Posterior cingulate gyrus (tissue), 11 donors: ENCODE data around the gene HIF1AN.

Source experiments
- DNase-seq, 10 donors: peaks; one replicate each; pipeline versions ENCODE4 v3.0.0 to v3.0.0-alpha.2; 2020 to 2021; ENCODE audit warnings: mixed read lengths in 3 of 10
- intact Hi-C: fragments of 100-400 bp; cut with DNase I; formaldehyde crosslinking; loops from one replicate; pipeline ENCODE4 v1.15.1; 2023

HIF1AN gene

GRCh38 chr10:100535715-100536353 lies at the start of gene HIF1AN:
Gene HIF1AN, plus strand, starts transcription at chr10:100535943. Its CDS starts 16 bp downstream, at chr10:100535959.
- DNase-seq = peak; percentile 77 to 98 (median 82)
- intact Hi-C loops = no loop called here

- no peak for DNase-seq
Measured at GRCh38 chr10:100487529-100487928, 48.2 kb upstream of the HIF1AN start.

GRCh38 chr10:100489396-100489795 lies 46.3 kb upstream of the HIF1AN start:
- intact Hi-C loops = no loop called here
- no peak for DNase-seq

More at GRCh38 chr10:100487529-100487928, 48.2 kb upstream of the HIF1AN start:
- intact Hi-C loops = no loop called here

- no peak for DNase-seq
- intact Hi-C loops = no loop called here
Measured at GRCh38 chr10:100490531-100490930, 45.2 kb upstream of the HIF1AN start.

GRCh38 chr10:100496567-100496966 lies 39.2 kb upstream of the HIF1AN start:
- intact Hi-C loops = no loop called here
- DNase-seq = no peak

GRCh38 chr10:100498059-100498458 lies 37.7 kb upstream of the HIF1AN start:
- DNase-seq = no peak
- intact Hi-C loops = no loop called here

- intact Hi-C loops = no loop called here
- no peak for DNase-seq
Measured at GRCh38 chr10:100501423-100501822, 34.3 kb upstream of the HIF1AN start.

- intact Hi-C loops = no loop called here
- DNase-seq = no peak
Measured at GRCh38 chr10:100502926-100503494, 32.7 kb upstream of the HIF1AN start.

- intact Hi-C loops = no loop called here
- no peak for DNase-seq
Measured at GRCh38 chr10:100504096-100504495, 31.6 kb upstream of the HIF1AN start.

- intact Hi-C loops = no loop called here
- no peak for DNase-seq
Measured at GRCh38 chr10:100505164-100505563, 30.6 kb upstream of the HIF1AN start.

- DNase-seq = no peak
- intact Hi-C loops = no loop called here
Measured at GRCh38 chr10:100506596-100507356, 29.0 kb upstream of the HIF1AN start.

- intact Hi-C loops = no loop called here
- no peak for DNase-seq
Measured at GRCh38 chr10:100507357-100507732, 28.4 kb upstream of the HIF1AN start.

- intact Hi-C loops = no loop called here
- no peak for DNase-seq
Measured at GRCh38 chr10:100508266-100508665, 27.5 kb upstream of the HIF1AN start.

- no peak for DNase-seq
Measured at GRCh38 chr10:100508691-100509150, 27.0 kb upstream of the HIF1AN start.

GRCh38 chr10:100509241-100509840 lies 26.4 kb upstream of the HIF1AN start:
- DNase-seq = no peak
- intact Hi-C loops = no loop called here

More at GRCh38 chr10:100508691-100509150, 27.0 kb upstream of the HIF1AN start:
- intact Hi-C loops = no loop called here

GRCh38 chr10:100510533-100511308 lies 25.0 kb upstream of the HIF1AN start:
- no peak for DNase-seq
- intact Hi-C loops = no loop called here

GRCh38 chr10:100515612-100516011 lies 20.1 kb upstream of the HIF1AN start:
- DNase-seq = no peak
- intact Hi-C loops = loop anchor here (5.0 kb wide), 1 partner anchor 83 kb away; no protein-coding TSS in a partner anchor

GRCh38 chr10:100516847-100517246 lies 18.9 kb upstream of the HIF1AN start:
- no peak for DNase-seq
- intact Hi-C loops = loop anchor here (5.0 kb wide), 1 partner anchor 85 kb away; no protein-coding TSS in a partner anchor

GRCh38 chr10:100518761-100519241 lies 16.9 kb upstream of the HIF1AN start:
- intact Hi-C loops = loop anchor here (5.0 kb wide), 1 partner anchor 86 kb away; no protein-coding TSS in a partner anchor
- DNase-seq = peak in 5 of 10 donors; percentile 50 to 69 (median 62)
